ENCODE results near the gene STK10.

Gene STK10

GRCh38 chr5:172048170-172048422 is 139.9 kb downstream of the STK10 start:
- Histone ChIP-seq H3K4me1 (ENCODE audit: insufficient read depth, low read length) (no peaks in the 10 kb centered on the region), H3K4me3 (ENCODE audit: low read depth in 1 of 2, low read length in 2 of 2) (no peak overlapping the region), H3K27me3 (ENCODE audit: insufficient read depth, low read length, poor library complexity) (no peaks in the 10 kb centered on the region), H4K20me1 (ENCODE audit: insufficient read depth, low read length) (no peaks in the 10 kb centered on the region), H3K9me3 (ENCODE audit: insufficient read depth, low read length, severe bottlenecking) (no peaks in the 10 kb centered on the region), H3K36me3 (ENCODE audit: insufficient read depth, low read length) (peaks cover 57% of the 10 kb centered on the region), H3K27ac (ENCODE audit: low read length) (no peak overlapping the region), H2AFZ (ENCODE audit: low read depth, low read length) (no peak overlapping the region), H3K79me2 (ENCODE audit: insufficient read depth, low read length) (no peaks in the 10 kb centered on the region), H3K4me2 (ENCODE audit: insufficient read depth, low read length) (no peak overlapping the region), H3K9ac (ENCODE audit: low read depth, low read length) (no peak overlapping the region)
- no peak for TF ChIP-seq EZH2 (IDR thresholded peaks at IDR 0.05; ENCODE audit: borderline replicate concordance, low read depth, low read length, severe bottlenecking)
- no peak for TF ChIP-seq CTCF (IDR thresholded peaks at IDR 0.05; ENCODE audit: borderline replicate concordance, extremely low read depth, low read length, poor library complexity, severe bottlenecking)
- DNase-seq (no peak), ATAC-seq (ENCODE audit: insufficient read depth, low read depth) (no peak)

GRCh38 chr5:172046593-172046992 is 141.4 kb downstream of the STK10 start:
- Histone ChIP-seq H3K4me3 (ENCODE audit: low read depth in 1 of 2, low read length in 2 of 2) (no peak overlapping the region), H3K4me2 (ENCODE audit: insufficient read depth, low read length) (no peak overlapping the region), H3K79me2 (ENCODE audit: insufficient read depth, low read length) (no peaks in the 10 kb centered on the region), H3K9ac (ENCODE audit: low read depth, low read length) (no peak overlapping the region), H2AFZ (ENCODE audit: low read depth, low read length) (no peak overlapping the region), H3K4me1 (ENCODE audit: insufficient read depth, low read length) (no peaks in the 10 kb centered on the region), H3K27me3 (ENCODE audit: insufficient read depth, low read length, poor library complexity) (no peaks in the 10 kb centered on the region), H4K20me1 (ENCODE audit: insufficient read depth, low read length) (no peaks in the 10 kb centered on the region), H3K9me3 (ENCODE audit: insufficient read depth, low read length, severe bottlenecking) (no peaks in the 10 kb centered on the region), H3K27ac (ENCODE audit: low read length) (no peak overlapping the region), H3K36me3 (ENCODE audit: insufficient read depth, low read length) (peaks cover 47% of the 10 kb centered on the region)
- ATAC-seq (ENCODE audit: insufficient read depth, low read depth) (no peak), DNase-seq (no peak)
- no peak for TF ChIP-seq CTCF (IDR thresholded peaks at IDR 0.05; ENCODE audit: borderline replicate concordance, extremely low read depth, low read length, poor library complexity, severe bottlenecking)
- no peak for TF ChIP-seq EZH2 (IDR thresholded peaks at IDR 0.05; ENCODE audit: borderline replicate concordance, low read depth, low read length, severe bottlenecking)

DNA sequence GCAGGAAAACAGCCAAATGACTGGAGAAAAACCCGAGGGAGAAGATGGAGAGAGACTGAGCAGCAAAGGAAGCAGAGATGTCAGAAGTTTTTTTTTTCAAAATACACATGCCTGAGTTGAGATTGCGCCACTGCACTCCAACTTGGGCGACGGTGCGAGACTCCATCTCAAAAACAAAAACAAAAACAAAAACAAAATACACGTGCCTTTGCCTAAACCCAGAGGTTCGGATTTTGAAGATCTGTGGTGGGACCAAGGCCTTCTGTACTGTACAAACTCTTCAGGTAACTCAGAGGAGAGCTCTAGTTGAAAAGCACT is 142.8 kb downstream of the STK10 start:
- no peak for DNase-seq
- H3K27ac ChIP-seq (ENCODE audit: low read length), result no peak overlapping the region
- no peak overlapping the region for H3K4me2 ChIP-seq (ENCODE audit: insufficient read depth, low read length)
- H3K4me1 ChIP-seq (ENCODE audit: insufficient read depth, low read length), result no peaks in the 10 kb centered on the region
- H3K79me2 ChIP-seq (ENCODE audit: insufficient read depth, low read length), result no peaks in the 10 kb centered on the region
- no peaks in the 10 kb centered on the region for H3K9me3 ChIP-seq (ENCODE audit: insufficient read depth, low read length, severe bottlenecking)
- no peak overlapping the region for H3K4me3 ChIP-seq (ENCODE audit: low read depth in 1 of 2, low read length in 2 of 2)
- H2AFZ ChIP-seq (ENCODE audit: low read depth, low read length), result no peak overlapping the region
- no peak overlapping the region for H3K9ac ChIP-seq (ENCODE audit: low read depth, low read length)
- H3K27me3 ChIP-seq (ENCODE audit: insufficient read depth, low read length, poor library complexity), result no peaks in the 10 kb centered on the region
- no peaks in the 10 kb centered on the region for H4K20me1 ChIP-seq (ENCODE audit: insufficient read depth, low read length)
- TF ChIP-seq EZH2 (IDR thresholded peaks at IDR 0.05; ENCODE audit: borderline replicate concordance, low read depth, low read length, severe bottlenecking), result no peak
- TF ChIP-seq CTCF (IDR thresholded peaks at IDR 0.05; ENCODE audit: borderline replicate concordance, extremely low read depth, low read length, poor library complexity, severe bottlenecking), result no peak
- ATAC-seq (ENCODE audit: insufficient read depth, low read depth), result no peak
- peaks cover 39% of the 10 kb centered on the region for H3K36me3 ChIP-seq (ENCODE audit: insufficient read depth, low read length)

GRCh38 chr5:172044631-172045314 is 143.3 kb downstream of the STK10 start:
- DNase-seq (no peak), ATAC-seq (ENCODE audit: insufficient read depth, low read depth) (peak; percentile 44; the same call in 1 of the 3 replicates)
- TF ChIP-seq CTCF (IDR thresholded peaks at IDR 0.05; ENCODE audit: borderline replicate concordance, extremely low read depth, low read length, poor library complexity, severe bottlenecking), result peak; percentile 13
- TF ChIP-seq EZH2 (IDR thresholded peaks at IDR 0.05; ENCODE audit: borderline replicate concordance, low read depth, low read length, severe bottlenecking), result no peak
- H3K27me3 ChIP-seq (ENCODE audit: insufficient read depth, low read length, poor library complexity), result no peaks in the 10 kb centered on the region
- no peak overlapping the region for H3K4me3 ChIP-seq (ENCODE audit: low read depth in 1 of 2, low read length in 2 of 2)
- no peaks in the 10 kb centered on the region for H3K9me3 ChIP-seq (ENCODE audit: insufficient read depth, low read length, severe bottlenecking)
- no peak overlapping the region for H3K27ac ChIP-seq (ENCODE audit: low read length)
- peaks cover 35% of the 10 kb centered on the region for H3K36me3 ChIP-seq (ENCODE audit: insufficient read depth, low read length)
- no peaks in the 10 kb centered on the region for H3K4me1 ChIP-seq (ENCODE audit: insufficient read depth, low read length)
- no peak overlapping the region for H3K4me2 ChIP-seq (ENCODE audit: insufficient read depth, low read length)
- no peak overlapping the region for H3K9ac ChIP-seq (ENCODE audit: low read depth, low read length)
- no peak overlapping the region for H2AFZ ChIP-seq (ENCODE audit: low read depth, low read length)
- H3K79me2 ChIP-seq (ENCODE audit: insufficient read depth, low read length), result no peaks in the 10 kb centered on the region
- no peaks in the 10 kb centered on the region for H4K20me1 ChIP-seq (ENCODE audit: insufficient read depth, low read length)
